Neural cell (in vitro differentiated cells): ENCODE data around the gene BCHE.

Experiments
- EP300 ChIP-seq: fragments of 450-650 bp; conservative IDR thresholded peaks from 2 replicates; pipeline ENCODE4 v1.6.1; 2014; ENCODE audit warnings: antibody characterized with exemption, mild to moderate bottlenecking, moderate library complexity; ENCODE audit not compliant: poor library complexity, severe bottlenecking
- EZH2 ChIP-seq: fragments of 200-600, 300-800 bp; shearing (Covaris generic), sonication (generic); IDR thresholded peaks from 2 replicates; pipeline ENCODE4 v1.6.1; 2014; ENCODE audit warnings: antibody characterized with exemption, low read length, borderline replicate concordance, mild to moderate bottlenecking; ENCODE audit not compliant: insufficient read depth, poor library complexity, severe bottlenecking
- POLR2AphosphoS5 ChIP-seq: IDR thresholded peaks from 2 replicates; pipeline ENCODE4 v1.6.1; 2012
- TF ChIP-seq, protein P1 (sequence below): fragments of 450-650 bp; IDR thresholded peaks from 2 replicates; pipeline ENCODE4 v1.5.1; 2014; ENCODE audit warnings: antibody characterized with exemption, mild to moderate bottlenecking, moderate library complexity; ENCODE audit not compliant: poor library complexity, severe bottlenecking

DNA sequence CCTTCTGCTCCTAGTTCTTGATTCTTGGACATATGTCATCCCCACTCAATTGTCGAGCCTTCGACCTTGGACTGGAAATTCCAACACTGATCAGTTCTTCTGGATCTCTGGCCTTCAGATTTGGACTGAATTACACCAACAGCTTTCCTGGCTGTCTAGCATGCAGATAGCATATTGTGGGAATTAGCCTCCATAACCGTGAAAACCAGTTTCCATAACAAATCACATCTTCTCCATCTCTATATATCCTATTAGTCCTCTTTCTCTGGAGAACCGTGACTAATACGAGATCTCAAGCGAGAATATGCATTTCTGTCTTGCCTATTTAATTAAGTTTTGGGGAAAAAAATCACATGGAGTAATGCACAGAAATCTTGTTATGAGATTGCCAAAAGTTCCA, 8.8 kb upstream of the BCHE start:
- TF ChIP-seq EZH2 (no peak), POLR2AphosphoS5 (no peak), EP300 (no peak)
- TF ChIP-seq, protein P1, sequence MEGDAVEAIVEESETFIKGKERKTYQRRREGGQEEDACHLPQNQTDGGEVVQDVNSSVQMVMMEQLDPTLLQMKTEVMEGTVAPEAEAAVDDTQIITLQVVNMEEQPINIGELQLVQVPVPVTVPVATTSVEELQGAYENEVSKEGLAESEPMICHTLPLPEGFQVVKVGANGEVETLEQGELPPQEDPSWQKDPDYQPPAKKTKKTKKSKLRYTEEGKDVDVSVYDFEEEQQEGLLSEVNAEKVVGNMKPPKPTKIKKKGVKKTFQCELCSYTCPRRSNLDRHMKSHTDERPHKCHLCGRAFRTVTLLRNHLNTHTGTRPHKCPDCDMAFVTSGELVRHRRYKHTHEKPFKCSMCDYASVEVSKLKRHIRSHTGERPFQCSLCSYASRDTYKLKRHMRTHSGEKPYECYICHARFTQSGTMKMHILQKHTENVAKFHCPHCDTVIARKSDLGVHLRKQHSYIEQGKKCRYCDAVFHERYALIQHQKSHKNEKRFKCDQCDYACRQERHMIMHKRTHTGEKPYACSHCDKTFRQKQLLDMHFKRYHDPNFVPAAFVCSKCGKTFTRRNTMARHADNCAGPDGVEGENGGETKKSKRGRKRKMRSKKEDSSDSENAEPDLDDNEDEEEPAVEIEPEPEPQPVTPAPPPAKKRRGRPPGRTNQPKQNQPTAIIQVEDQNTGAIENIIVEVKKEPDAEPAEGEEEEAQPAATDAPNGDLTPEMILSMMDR: no peak
